Activated T-helper 2 cell treated with anti-CD3 and anti-CD28 coated beads, Interferon-gamma antibody, Interleukin-2, Interleukin-4, amounts not matched to agents 10 μg/mL and 5 μg/mL and 100 μg/mL, durations not matched to agents 14 hours and 24 hours and 36 hours (primary cell): ENCODE measurements around the gene SESN1. TPM values are rescaled to one million over a fixed set of nuclear protein-coding genes. Genes with fewer than 3 reads are reported as not detected.
"Not testable (repeated sequence)": the region's sequence is repeated elsewhere in the genome, so short reads cannot be mapped to it uniquely, and the experiment has no call there.

Source experiments
- DNase-seq: peaks from one replicate; pipeline ENCODE4 v3.0.0; 2021; ENCODE audit warnings: low spot score
- H3K27ac Mint-ChIP-seq: one replicate; pipeline ENCODE4 v1.8.0; 2021; ENCODE audit warnings: mixed read lengths
- H3K27me3 Mint-ChIP-seq: one replicate; pipeline ENCODE4 v1.8.0; 2021; ENCODE audit warnings: low read depth, mixed read lengths
- H3K36me3 Mint-ChIP-seq: one replicate; pipeline ENCODE4 v1.8.0; 2021; ENCODE audit warnings: low read depth, mixed read lengths
- H3K4me1 Mint-ChIP-seq: one replicate; pipeline ENCODE4 v1.8.0; 2021; ENCODE audit warnings: low read depth, mixed read lengths
- H3K4me3 Mint-ChIP-seq: one replicate; pipeline ENCODE4 v1.8.0; 2021; ENCODE audit warnings: low read depth, mild to moderate bottlenecking, moderate library complexity, mixed read lengths
- H3K9me3 Mint-ChIP-seq: one replicate; pipeline ENCODE4 v1.8.0; 2021; ENCODE audit warnings: mixed read lengths
- intact Hi-C: fragments of 100-400 bp; cut with micrococcal nuclease; formaldehyde crosslinking; loops from one replicate; pipeline ENCODE4 v1.15.1; 2023
- total RNA-seq: library from RNA; stranded (reverse); gene quantifications from 2 replicates; pipeline ENCODE4 v1.2.3, GENCODE V29; 2022

The SESN1 gene
- total RNA-seq, 1 donor from 2014 or later, result 7.3 TPM

DNA sequence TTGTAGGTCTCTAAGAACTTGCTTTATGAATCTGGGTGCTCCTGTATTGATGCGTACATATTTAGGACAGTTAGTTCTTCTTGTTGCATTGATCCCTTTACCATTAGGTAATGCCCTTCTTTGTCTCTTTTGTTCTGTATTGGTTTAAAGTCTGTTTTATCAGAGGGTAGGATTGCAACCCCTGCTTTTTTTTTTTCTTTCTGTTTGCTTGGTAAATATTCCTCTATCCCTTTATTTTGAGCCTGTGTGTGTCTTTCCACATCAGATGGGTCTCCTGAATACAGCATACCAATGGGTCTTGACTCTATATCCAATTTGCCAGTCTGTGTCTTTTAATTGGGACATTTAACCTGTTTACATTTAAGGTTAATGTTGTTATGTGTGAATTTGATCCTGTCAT lies 116.0 kb downstream of the SESN1 start:
- H3K27ac Mint-ChIP-seq, H3K36me3 Mint-ChIP-seq, DNase-seq, intact Hi-C loops, H3K4me3 Mint-ChIP-seq, H3K4me1 Mint-ChIP-seq: not testable (repeated sequence)
- Mint-ChIP-seq H3K27me3 (peaks cover 39% of the 10 kb centered on the region), H3K9me3 (peaks cover 10% of the 10 kb centered on the region)

DNA sequence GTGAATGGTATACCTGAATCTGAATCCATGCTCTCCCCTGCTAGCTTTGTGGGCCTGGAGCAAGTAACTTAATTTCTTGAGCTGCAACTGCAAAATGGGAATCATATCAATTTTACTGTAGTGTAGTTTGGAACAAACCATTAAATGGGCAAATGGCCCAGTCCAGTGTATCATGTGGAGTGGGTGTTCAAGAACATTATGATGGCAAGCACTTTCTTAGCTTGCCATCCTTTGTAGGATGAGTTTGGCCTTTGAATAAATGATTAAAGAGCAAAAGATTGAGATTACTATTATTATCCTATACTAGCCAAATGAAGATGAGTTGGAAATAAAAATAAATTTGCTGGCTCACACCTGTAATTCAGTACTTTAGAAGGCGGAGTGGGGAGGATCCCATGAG lies 120.4 kb downstream of the SESN1 start:
- H3K36me3 Mint-ChIP-seq, result no peaks in the 10 kb centered on the region

DNA sequence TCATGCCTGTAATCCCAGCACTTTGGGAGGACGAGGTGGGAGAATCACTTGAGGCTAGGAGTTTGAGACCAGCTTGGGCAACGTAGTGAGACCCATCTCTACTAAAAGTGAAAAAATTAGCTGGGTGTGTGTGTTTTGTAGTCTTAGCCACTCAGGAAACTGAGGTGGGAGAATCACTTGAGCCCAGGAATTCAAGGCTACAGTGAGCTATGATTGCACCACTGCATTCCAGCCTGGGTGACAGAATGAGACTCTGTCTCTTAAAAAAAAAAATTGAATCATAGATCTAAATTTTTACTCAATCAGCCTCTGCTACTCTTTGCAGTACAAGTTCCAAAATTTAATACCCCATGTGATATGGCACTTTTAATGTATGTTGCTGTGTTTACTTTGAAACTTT lies 124.9 kb downstream of the SESN1 start:
- Mint-ChIP-seq H3K4me3 (no peak overlapping the region), H3K36me3 (no peaks in the 10 kb centered on the region), H3K9me3 (no peaks in the 10 kb centered on the region), H3K4me1 (peaks cover 26% of the 10 kb centered on the region), H3K27ac (no peak overlapping the region), H3K27me3 (peaks cover 5% of the 10 kb centered on the region)
- DNase-seq, result no peak
- intact Hi-C loops, result no loop called here

More for the DNA sequence above, 120.4 kb downstream of the SESN1 start:
- intact Hi-C loops, result no loop called here
- Mint-ChIP-seq H3K4me1 (peaks cover 12% of the 10 kb centered on the region), H3K9me3 (peaks cover 10% of the 10 kb centered on the region), H3K4me3 (no peak overlapping the region), H3K27me3 (peaks cover 28% of the 10 kb centered on the region), H3K27ac (no peak overlapping the region)
- DNase-seq, result no peak

DNA sequence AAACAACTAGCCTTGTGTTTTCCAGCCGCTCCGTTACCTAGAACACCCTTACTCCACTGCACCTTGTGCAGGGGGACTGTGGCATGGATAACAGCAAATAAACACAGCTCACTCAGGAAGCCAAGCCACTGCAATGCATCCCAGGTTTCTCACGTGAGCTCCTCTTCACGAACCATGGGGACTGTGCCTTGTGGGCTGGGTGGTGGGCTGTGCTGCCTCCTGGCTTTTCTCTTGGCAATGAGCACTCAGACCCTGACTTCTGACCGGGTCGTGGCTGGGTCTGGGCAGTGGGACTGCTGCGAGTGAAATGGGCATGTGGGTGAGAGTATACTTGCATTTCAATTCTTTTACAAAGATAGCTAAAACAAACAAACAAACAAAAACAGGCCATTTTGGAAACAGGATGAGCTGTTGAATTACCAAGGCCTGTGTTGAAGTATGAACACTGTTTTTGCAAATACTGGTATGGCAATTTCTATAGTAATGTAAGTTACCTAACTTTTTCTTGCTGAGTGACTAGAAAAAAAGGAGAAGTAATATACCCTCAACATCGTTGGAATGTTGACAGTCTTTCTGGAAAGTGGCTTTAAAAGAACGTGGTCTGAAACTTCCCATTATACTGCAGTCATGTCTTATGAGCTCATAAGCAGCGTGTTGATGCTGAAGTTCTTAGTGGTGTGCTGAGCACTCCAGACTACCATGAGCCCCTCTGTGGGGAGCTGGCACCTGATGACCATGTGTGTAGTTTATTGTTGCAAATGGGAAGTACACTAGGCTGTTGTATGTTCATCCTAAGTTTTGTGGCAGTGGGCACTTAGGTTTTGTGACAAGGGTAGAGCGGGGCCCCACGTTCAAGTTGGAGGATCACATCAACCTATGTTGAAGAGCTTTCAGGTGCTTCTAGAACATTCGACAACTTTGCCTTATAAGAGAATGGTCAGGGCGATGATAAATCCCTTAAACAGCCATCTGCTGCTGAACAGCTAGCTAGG lies 126.0 kb downstream of the SESN1 start:
- H3K36me3 Mint-ChIP-seq, result no peaks in the 10 kb centered on the region
- H3K9me3 Mint-ChIP-seq, result no peaks in the 10 kb centered on the region
- peaks cover 26% of the 10 kb centered on the region for H3K4me1 Mint-ChIP-seq
- DNase-seq, result no peak
- no peak overlapping the region for H3K4me3 Mint-ChIP-seq
- H3K27ac Mint-ChIP-seq, result no peak overlapping the region
- H3K27me3 Mint-ChIP-seq, result peaks cover 6% of the 10 kb centered on the region
- intact Hi-C loops, result no loop called here

DNA sequence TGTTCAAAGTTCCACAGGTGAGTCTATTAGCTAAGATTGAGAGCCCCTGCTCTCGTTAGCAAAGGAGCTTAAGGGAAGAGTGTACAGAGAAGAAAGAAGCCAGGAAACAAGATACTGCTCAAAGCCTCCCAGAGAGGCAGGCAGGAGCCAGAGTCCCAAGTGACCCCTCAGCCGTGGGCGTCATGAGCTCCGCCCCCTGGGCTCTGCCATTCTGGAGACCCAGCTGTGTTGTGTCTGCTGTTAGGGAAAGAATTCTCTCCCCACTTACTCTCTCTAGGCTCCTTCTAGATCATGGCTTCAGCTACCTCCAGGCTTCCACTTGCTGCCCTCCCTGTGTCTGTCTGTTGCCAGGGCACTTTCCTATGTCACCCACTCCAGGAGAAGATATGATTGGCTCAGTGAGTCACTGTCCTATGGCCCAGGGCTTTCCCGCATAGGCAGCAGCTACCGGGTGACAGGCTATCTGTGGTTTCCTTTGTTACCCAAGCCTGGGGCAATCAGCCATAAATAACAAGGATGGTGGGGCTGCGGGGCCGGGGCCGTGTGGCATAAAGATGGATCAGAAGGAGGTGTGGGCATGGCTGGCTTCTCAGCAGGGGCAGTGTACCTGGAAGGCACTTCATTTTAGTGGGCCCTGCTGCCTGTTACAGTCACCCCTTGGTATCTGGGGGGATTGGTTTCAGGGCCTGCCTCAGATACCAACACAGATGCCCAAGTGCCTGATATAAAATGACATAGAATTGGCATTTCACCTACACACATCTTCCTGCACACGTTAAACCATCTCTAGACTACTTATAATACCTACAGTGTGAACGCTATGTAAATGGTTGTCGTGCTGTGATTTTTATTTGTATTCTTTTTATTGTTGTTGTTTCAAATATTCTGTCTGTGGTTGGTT lies 127.5 kb downstream of the SESN1 start:
- no peak overlapping the region for H3K4me3 Mint-ChIP-seq
- no peaks in the 10 kb centered on the region for H3K9me3 Mint-ChIP-seq
- peaks cover 6% of the 10 kb centered on the region for H3K27me3 Mint-ChIP-seq
- no peak overlapping the region for H3K27ac Mint-ChIP-seq
- DNase-seq, result no peak
- intact Hi-C loops, result no loop called here
- peaks cover 24% of the 10 kb centered on the region for H3K4me1 Mint-ChIP-seq
- no peaks in the 10 kb centered on the region for H3K36me3 Mint-ChIP-seq

DNA sequence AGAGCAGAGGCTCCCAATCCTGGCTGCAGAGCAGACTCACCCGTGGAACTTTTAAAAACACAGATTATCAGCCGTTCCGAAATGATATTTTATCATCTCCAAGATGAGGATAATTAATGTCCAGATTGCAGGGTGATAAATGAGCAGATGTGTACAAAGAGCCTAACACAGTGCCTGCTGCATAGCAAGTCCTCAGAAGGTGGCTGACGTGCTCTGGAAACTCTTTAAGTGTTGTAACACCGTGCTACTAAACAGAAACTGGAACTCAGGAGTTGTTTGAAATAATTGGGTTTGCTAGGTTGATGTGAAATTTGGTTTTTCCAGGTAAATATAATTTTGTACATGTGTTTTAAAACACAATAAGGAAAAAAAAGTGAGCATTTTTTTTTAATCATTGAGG lies 128.4 kb downstream of the SESN1 start:
- intact Hi-C loops, result no loop called here
- Mint-ChIP-seq H3K9me3 (no peaks in the 10 kb centered on the region), H3K27ac (no peak overlapping the region), H3K4me1 (peaks cover 21% of the 10 kb centered on the region), H3K4me3 (no peak overlapping the region), H3K36me3 (no peaks in the 10 kb centered on the region), H3K27me3 (peaks cover 6% of the 10 kb centered on the region)
- DNase-seq, result no peak

DNA sequence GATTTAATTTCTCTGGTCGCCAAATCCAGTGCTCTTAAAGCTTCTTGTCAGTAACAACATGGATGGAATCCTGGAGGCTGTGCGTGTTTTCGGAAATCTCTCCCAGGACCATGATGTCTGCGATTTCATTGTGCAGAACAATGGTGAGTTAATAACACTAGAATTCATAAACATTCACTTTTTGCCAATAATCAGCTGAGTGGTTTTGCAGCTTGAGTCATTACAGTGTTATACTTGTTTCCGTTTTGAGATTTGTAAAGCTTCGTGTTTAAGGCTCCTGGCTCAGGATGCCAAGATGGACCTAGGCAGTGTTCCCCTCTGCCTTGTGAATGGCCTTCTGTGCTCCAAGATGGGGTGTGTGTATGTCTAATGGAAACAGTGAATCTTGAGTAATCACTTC lies 132.7 kb downstream of the SESN1 start:
- intact Hi-C loops, result no loop called here
- Mint-ChIP-seq H3K27ac (no peak overlapping the region), H3K36me3 (no peaks in the 10 kb centered on the region), H3K27me3 (peaks cover 6% of the 10 kb centered on the region), H3K4me3 (no peak overlapping the region), H3K4me1 (peaks cover 25% of the 10 kb centered on the region), H3K9me3 (no peaks in the 10 kb centered on the region)
- no peak for DNase-seq

DNA sequence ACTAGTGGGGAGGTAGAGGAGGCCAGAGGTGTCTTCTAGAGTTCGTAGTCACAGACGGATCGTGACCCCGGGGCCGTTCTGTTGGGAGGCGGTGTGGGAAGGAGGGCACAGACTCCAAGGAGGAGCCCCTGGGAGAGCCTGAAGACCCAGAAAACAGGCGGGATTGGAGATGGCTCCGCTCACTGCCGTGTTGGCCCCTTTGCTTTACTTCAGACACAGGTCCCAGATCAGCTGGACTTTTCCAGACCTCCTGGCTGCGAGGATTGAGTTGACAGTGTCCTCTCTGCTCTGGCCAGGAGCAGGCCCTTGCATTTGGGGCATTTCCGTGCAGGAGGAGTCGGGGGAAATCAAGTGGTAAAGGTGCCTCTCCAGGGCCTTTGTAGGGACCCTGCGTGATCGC lies 133.6 kb downstream of the SESN1 start:
- H3K9me3 Mint-ChIP-seq, result no peaks in the 10 kb centered on the region
- peaks cover 6% of the 10 kb centered on the region for H3K27me3 Mint-ChIP-seq
- intact Hi-C loops, result no loop called here
- no peak for DNase-seq
- no peaks in the 10 kb centered on the region for H3K36me3 Mint-ChIP-seq
- H3K4me3 Mint-ChIP-seq, result no peak overlapping the region
- no peak overlapping the region for H3K27ac Mint-ChIP-seq
- H3K4me1 Mint-ChIP-seq, result peaks cover 17% of the 10 kb centered on the region

DNA sequence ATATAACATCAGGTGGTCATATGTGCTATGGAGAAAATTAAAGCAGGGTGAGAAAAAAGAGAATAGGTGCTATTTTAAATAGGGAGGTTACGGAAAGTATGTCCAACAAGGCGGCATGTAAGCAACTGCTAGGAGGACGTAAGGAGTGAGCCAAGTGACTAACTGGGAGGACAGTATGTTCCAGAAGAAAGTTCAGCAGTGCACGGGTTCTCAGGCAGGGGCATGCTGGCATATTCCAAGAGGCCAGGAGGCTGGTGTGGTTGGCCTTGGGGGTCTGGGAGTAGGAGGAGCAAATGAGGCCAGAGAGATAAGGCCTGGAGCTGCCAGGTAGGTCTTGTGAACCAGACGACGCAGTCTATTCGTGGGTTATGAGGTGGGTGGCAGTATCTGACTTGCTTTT lies 134.0 kb downstream of the SESN1 start:
- intact Hi-C loops, result no loop called here
- H3K27me3 Mint-ChIP-seq, result peaks cover 6% of the 10 kb centered on the region
- no peak overlapping the region for H3K27ac Mint-ChIP-seq
- DNase-seq, result no peak
- H3K4me1 Mint-ChIP-seq, result peaks cover 21% of the 10 kb centered on the region
- H3K4me3 Mint-ChIP-seq, result no peak overlapping the region
- no peaks in the 10 kb centered on the region for H3K36me3 Mint-ChIP-seq
- H3K9me3 Mint-ChIP-seq, result no peaks in the 10 kb centered on the region

DNA sequence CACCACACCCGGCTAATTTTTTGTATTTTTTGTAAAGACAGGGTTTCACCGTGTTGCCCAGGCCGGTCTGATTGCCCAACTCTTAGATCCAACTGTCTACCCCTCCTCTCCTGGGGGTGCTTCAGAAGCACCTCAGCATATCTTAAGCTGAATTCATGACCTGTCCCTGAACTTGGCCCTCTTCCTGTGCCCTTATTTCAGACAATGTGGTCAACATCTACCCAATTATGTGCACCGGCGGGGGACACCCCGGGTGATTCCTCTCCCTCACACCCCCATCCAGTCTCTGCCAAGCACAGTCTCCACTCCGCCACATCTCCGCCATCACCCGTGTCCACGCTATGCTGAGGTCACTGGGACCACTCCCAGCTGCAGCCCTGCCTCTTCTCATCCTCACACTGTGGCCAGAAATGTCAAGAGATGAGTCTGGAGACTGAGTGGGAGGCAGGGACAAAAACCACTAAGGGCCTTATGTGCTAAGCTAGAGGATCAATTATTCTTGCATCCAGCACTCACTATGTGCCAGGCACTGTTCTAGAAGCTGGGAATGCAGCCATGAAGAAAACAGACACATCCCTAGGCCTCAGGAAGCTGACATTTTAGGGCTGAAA lies 134.6 kb downstream of the SESN1 start:
- intact Hi-C loops, result no loop called here
- no peak overlapping the region for H3K27ac Mint-ChIP-seq
- H3K9me3 Mint-ChIP-seq, result no peaks in the 10 kb centered on the region
- H3K27me3 Mint-ChIP-seq, result peaks cover 5% of the 10 kb centered on the region
- DNase-seq, result no peak
- H3K4me1 Mint-ChIP-seq, result peaks cover 26% of the 10 kb centered on the region
- H3K4me3 Mint-ChIP-seq, result no peak overlapping the region
- no peaks in the 10 kb centered on the region for H3K36me3 Mint-ChIP-seq

DNA sequence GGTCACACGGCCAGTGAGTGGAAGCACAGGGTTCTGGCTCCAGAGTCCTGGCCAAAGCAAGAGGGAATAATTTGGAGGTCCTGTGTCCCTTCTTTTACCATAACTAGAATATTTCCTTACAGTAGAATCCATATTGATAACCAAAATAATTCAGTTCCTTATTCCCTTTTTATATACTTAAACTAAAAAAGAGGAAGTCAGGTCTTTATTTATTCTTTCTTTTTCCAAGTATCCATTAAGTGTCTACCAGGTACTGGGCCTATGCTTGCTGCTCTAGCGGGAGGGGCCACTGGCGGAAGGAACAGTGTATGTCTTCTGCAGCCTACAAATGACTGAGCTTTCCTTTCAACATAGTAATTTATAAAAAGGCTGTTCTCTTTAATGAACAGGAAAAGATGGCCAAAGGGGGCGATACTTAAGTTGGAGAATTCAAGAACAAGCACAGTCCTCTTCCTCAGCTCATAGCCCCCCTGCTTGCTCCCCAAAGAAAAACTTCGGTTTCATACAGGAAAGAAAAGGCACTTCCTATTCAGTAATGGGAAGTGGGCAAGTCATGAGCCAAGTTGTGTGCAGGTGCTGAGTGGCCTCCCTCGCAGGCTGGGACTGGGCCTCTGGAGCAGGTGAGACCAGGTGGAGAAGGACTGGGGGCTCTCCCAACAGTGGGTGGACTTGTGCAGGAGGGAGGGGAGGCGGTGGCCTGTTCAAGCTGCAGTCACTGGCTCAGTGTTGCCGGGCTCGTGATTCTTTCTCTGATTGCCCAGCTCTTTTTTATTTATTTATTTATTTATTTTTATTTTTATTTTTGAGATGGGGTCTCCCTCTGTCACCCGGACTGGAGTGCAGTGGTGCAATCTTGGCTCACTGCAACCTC lies 135.5 kb downstream of the SESN1 start:
- no peak for DNase-seq
- no peaks in the 10 kb centered on the region for H3K36me3 Mint-ChIP-seq
- no peaks in the 10 kb centered on the region for H3K9me3 Mint-ChIP-seq
- intact Hi-C loops, result no loop called here
- H3K4me1 Mint-ChIP-seq, result peaks cover 30% of the 10 kb centered on the region
- no peak overlapping the region for H3K27ac Mint-ChIP-seq
- peaks cover 2% of the 10 kb centered on the region for H3K27me3 Mint-ChIP-seq
- H3K4me3 Mint-ChIP-seq, result no peak overlapping the region

DNA sequence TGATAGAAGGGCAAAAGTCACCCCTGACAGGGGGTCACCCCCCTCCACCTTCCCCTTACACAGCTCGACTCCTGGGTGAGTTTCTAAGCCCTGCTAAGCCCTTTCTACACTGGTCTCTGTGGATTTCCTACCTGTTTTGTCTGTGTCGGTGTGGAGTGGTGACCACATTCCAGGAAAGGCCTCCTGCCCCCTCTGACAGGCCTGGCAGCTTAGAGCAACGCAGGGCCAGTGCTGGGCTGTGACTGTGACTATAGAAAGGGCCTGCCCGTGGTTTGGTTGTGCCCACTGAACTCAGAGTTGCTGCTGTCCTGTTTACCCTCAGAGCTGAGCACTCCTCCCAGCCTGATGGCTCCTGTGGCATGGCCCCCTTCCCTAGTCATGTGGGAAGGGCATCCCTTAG lies 137.4 kb downstream of the SESN1 start:
- no peaks in the 10 kb centered on the region for H3K27me3 Mint-ChIP-seq
- no peak overlapping the region for H3K4me3 Mint-ChIP-seq
- no peaks in the 10 kb centered on the region for H3K36me3 Mint-ChIP-seq
- no peak for DNase-seq
- H3K4me1 Mint-ChIP-seq, result peaks cover 30% of the 10 kb centered on the region
- no peaks in the 10 kb centered on the region for H3K9me3 Mint-ChIP-seq
- intact Hi-C loops, result no loop called here
- no peak overlapping the region for H3K27ac Mint-ChIP-seq
